Panc1 (cell line): Measurements from ENCODE around the gene GRHL3. TPM values are rescaled to one million over a fixed set of nuclear protein-coding genes. Genes with fewer than 3 reads are reported as not detected.

Experiments
- ATAC-seq: fragments of 200-7000 bp; cut with Tn5 transposase; 2 replicates; pipeline ENCODE4 v1.9.1; 2020; ENCODE audit warnings: mild to moderate bottlenecking, moderate library complexity
- BruUV-seq: library from RNA; stranded (reverse); fragments of 400-500 nt; replicated peaks from 2 replicates; lab custom pipeline; 2021; lab: Mats Ljungman, UMichigan
- CTCF ChIA-PET: fragments of 300-600 bp; sonication (Branson Sonifier 250); formaldehyde crosslinking; loops from one replicate; lab custom pipeline; 2022; ENCODE audit warnings: antibody characterized with exemption; lab: Charles Lee
- POLR2A ChIA-PET: fragments of 300-600 bp; sonication (Branson Sonifier 250); formaldehyde crosslinking; loops from one replicate; lab custom pipeline; 2022; ENCODE audit warnings: antibody characterized with exemption; lab: Charles Lee
- DNase-seq: peaks from one replicate; pipeline ENCODE4 v3.0.0-alpha.2; 2010; ENCODE audit warnings: low read depth, low spot score
- H3K27ac ChIP-seq: 2 replicates; pipeline ENCODE4 v1.5.1; 2011; ENCODE audit warnings: mild to moderate bottlenecking, low read length, inconsistent platforms
- H3K27me3 ChIP-seq: fragments of 200-500 bp; sonication (Bioruptor generic); 2 replicates; pipeline ENCODE4 v1.6.0; 2014; ENCODE audit warnings: low read length, inconsistent platforms; ENCODE audit not compliant: control insufficient read depth, insufficient read depth
- H3K36me3 ChIP-seq: fragments of 200-500 bp; sonication (Bioruptor generic); 2 replicates; pipeline ENCODE4 v1.5.1; 2014; ENCODE audit warnings: inconsistent platforms, mild to moderate bottlenecking, low read length, moderate library complexity; ENCODE audit not compliant: control insufficient read depth, insufficient read depth
- H3K4me1 ChIP-seq: 2 replicates; pipeline ENCODE4 v1.5.1; 2011; ENCODE audit warnings: inconsistent platforms, mild to moderate bottlenecking, low read length, moderate library complexity; ENCODE audit not compliant: control insufficient read depth, insufficient read depth
- H3K4me3 ChIP-seq, 2 experiments: 2 replicates each; pipeline ENCODE4 v1.5.1; 2011 to 2012; ENCODE audit warnings: low read depth in 2 of 2, low read length in 2 of 2, mild to moderate bottlenecking in 2 of 2, inconsistent platforms in 1 of 2, moderate library complexity in 1 of 2
- H3K9me3 ChIP-seq: fragments of 200-500 bp; sonication (Bioruptor generic); 2 replicates; pipeline ENCODE4 v1.5.1; 2014; ENCODE audit warnings: low read depth, mild to moderate bottlenecking, inconsistent platforms, low read length, moderate library complexity; ENCODE audit not compliant: control insufficient read depth, insufficient read depth
- POLR2AphosphoS5 ChIP-seq: IDR thresholded peaks from 2 replicates; pipeline ENCODE4 v1.6.1; 2012; ENCODE audit warnings: mild to moderate bottlenecking, low read depth, low read length, moderate library complexity
- SIN3A ChIP-seq: IDR thresholded peaks from 2 replicates; pipeline ENCODE4 v1.6.1; 2012; ENCODE audit warnings: low read depth, mild to moderate bottlenecking, low read length, moderate library complexity, borderline replicate concordance; ENCODE audit not compliant: insufficient read depth
- TCF7L2 ChIP-seq: IDR thresholded peaks from 2 replicates; pipeline ENCODE4 v1.6.1; 2011; ENCODE audit warnings: mild to moderate bottlenecking, low read depth, low read length, inconsistent platforms
- in situ Hi-C: cut with HindIII; loops from 2 replicates; pipeline ENCODE4 v1.10.0; 2016; ENCODE audit warnings: low sequenced_read_pairs, low pct_unique_long_range_greater_than_20kb
- intact Hi-C: fragments of 100-400 bp; cut with micrococcal nuclease; formaldehyde crosslinking; loops from one replicate; pipeline ENCODE4 v1.10.0; 2022; ENCODE audit not compliant: unreplicated experiment
- total RNA-seq: library from RNA; stranded (reverse); gene quantifications from one replicate; pipeline ENCODE4 v1.2.1, GENCODE V29; 2021; ENCODE audit not compliant: unreplicated experiment
- TF ChIP-seq, protein P1 (sequence below), 2 experiments: IDR thresholded peaks; 2 replicates each; pipeline ENCODE4 v1.6.1; 2011 to 2012; ENCODE audit warnings: low read depth in 2 of 2, control low read depth in 1 of 2, low read length in 1 of 2, mild to moderate bottlenecking in 1 of 2, moderate library complexity in 1 of 2; ENCODE audit not compliant: insufficient read depth in 1 of 2
- TF ChIP-seq, protein P2 (sequence below): fragments of 450-650 bp; IDR thresholded peaks from 2 replicates; pipeline ENCODE4 v1.5.1; 2017; ENCODE audit warnings: mild to moderate bottlenecking

Gene GRHL3
- total RNA-seq, 1 experiment from 2014 or later, result 16.7 TPM

DNA sequence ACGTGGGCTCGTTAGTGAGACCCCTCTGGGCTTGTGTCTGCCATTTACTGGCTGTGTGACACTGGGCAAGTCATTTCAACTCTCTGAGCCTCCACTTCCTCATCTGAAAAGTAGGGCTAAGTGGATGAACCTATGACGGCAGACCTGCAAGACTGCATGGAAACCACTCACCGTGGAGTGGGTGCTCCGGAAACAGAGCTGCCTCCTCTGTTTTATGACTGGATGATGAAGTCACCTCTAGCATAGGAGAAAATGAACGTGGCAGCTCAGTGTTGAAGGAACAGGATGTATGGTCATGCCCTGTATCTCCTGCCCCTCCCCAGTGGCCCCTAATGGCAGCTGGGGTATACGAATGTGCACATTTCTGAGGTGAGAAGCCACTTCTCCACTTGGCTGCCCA is 53.9 kb downstream of the GRHL3 start:
- no peaks in the 10 kb centered on the region for H3K36me3 ChIP-seq
- DNase-seq, result no peak
- no peak for ATAC-seq
- H3K9me3 ChIP-seq, result no peaks in the 10 kb centered on the region
- no peaks in the 10 kb centered on the region for H3K27me3 ChIP-seq
- no peak overlapping the region for H3K4me3 ChIP-seq
- peaks cover 25% of the 10 kb centered on the region for H3K4me1 ChIP-seq
- in situ Hi-C loops (no loop called here), intact Hi-C loops (no loop called here)
- CTCF ChIA-PET, result interaction anchor here (0.7 to 1.9 kb wide), 2 partner anchors 18 to 171 kb away, joined by 3 to 5 read pairs; no protein-coding TSS in a partner anchor
- POLR2A ChIA-PET, result no interaction called here
- H3K27ac ChIP-seq, result peak overlapping the region; percentile 76
- TF ChIP-seq, protein P1, sequence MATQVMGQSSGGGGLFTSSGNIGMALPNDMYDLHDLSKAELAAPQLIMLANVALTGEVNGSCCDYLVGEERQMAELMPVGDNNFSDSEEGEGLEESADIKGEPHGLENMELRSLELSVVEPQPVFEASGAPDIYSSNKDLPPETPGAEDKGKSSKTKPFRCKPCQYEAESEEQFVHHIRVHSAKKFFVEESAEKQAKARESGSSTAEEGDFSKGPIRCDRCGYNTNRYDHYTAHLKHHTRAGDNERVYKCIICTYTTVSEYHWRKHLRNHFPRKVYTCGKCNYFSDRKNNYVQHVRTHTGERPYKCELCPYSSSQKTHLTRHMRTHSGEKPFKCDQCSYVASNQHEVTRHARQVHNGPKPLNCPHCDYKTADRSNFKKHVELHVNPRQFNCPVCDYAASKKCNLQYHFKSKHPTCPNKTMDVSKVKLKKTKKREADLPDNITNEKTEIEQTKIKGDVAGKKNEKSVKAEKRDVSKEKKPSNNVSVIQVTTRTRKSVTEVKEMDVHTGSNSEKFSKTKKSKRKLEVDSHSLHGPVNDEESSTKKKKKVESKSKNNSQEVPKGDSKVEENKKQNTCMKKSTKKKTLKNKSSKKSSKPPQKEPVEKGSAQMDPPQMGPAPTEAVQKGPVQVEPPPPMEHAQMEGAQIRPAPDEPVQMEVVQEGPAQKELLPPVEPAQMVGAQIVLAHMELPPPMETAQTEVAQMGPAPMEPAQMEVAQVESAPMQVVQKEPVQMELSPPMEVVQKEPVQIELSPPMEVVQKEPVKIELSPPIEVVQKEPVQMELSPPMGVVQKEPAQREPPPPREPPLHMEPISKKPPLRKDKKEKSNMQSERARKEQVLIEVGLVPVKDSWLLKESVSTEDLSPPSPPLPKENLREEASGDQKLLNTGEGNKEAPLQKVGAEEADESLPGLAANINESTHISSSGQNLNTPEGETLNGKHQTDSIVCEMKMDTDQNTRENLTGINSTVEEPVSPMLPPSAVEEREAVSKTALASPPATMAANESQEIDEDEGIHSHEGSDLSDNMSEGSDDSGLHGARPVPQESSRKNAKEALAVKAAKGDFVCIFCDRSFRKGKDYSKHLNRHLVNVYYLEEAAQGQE (IDR thresholded peaks at IDR 0.05; ENCODE audit: insufficient read depth in 1 of 2, low read depth in 2 of 2, low read length in 1 of 2), result no peak
- TF ChIP-seq TCF7L2, result no peak
- TF ChIP-seq, protein P2, sequence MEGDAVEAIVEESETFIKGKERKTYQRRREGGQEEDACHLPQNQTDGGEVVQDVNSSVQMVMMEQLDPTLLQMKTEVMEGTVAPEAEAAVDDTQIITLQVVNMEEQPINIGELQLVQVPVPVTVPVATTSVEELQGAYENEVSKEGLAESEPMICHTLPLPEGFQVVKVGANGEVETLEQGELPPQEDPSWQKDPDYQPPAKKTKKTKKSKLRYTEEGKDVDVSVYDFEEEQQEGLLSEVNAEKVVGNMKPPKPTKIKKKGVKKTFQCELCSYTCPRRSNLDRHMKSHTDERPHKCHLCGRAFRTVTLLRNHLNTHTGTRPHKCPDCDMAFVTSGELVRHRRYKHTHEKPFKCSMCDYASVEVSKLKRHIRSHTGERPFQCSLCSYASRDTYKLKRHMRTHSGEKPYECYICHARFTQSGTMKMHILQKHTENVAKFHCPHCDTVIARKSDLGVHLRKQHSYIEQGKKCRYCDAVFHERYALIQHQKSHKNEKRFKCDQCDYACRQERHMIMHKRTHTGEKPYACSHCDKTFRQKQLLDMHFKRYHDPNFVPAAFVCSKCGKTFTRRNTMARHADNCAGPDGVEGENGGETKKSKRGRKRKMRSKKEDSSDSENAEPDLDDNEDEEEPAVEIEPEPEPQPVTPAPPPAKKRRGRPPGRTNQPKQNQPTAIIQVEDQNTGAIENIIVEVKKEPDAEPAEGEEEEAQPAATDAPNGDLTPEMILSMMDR, result no peak
- no peak for TF ChIP-seq SIN3A
- TF ChIP-seq POLR2AphosphoS5, result no peak
- BruUV-seq, result no TSS peak

DNA sequence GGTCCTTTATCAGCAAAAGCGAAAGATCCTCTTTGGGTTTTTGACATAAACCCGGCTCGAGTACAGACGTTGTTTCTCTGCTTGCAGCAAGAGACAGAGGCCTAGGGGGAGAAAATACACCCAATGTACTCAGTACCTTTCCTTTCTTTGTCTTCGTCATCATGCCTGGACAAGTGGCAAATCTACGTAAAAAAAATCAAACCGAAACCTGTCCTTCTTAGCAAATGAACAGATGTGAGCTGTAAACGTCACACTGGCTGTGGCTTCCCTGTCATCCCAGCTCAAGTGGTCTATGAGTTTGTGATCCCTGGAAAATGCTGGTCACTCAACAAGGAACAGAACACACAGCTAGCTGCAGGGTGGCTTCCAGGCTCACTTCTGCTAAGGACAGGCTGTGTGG is 54.6 kb downstream of the GRHL3 start:
- H3K4me3 ChIP-seq, result no peak overlapping the region
- TF ChIP-seq, protein P1 (IDR thresholded peaks at IDR 0.05; ENCODE audit: insufficient read depth in 1 of 2, low read depth in 2 of 2, low read length in 1 of 2), result no peak
- TF ChIP-seq POLR2AphosphoS5 (no peak), TCF7L2 (no peak), SIN3A (no peak)
- TF ChIP-seq, protein P2, result no peak
- POLR2A ChIA-PET, result interaction anchor here (0.6 kb wide), 1 partner anchor 330 kb away, joined by 3 read pairs; no protein-coding TSS in a partner anchor
- ATAC-seq, result no peak
- CTCF ChIA-PET, result interaction anchor here (1.9 kb wide), 1 partner anchor 172 kb away, joined by 5 read pairs; no protein-coding TSS in a partner anchor
- no peak for DNase-seq
- no TSS peak for BruUV-seq
- no peaks in the 10 kb centered on the region for H3K36me3 ChIP-seq
- peaks cover 25% of the 10 kb centered on the region for H3K4me1 ChIP-seq
- in situ Hi-C loops (no loop called here), intact Hi-C loops (no loop called here)
- no peaks in the 10 kb centered on the region for H3K27me3 ChIP-seq
- peak overlapping the region; percentile 76 for H3K27ac ChIP-seq
- H3K9me3 ChIP-seq, result no peaks in the 10 kb centered on the region
